Endothelial cell of umbilical vein (primary cell): ENCODE measurements around the gene AFF4.

Source experiments
- EZH2 ChIP-seq: IDR thresholded peaks from 2 replicates; pipeline ENCODE4 v1.6.1; 2012; ENCODE audit warnings: borderline replicate concordance, low read depth, mild to moderate bottlenecking, moderate library complexity, low read length, inconsistent platforms; ENCODE audit not compliant: severe bottlenecking
- MYC ChIP-seq: IDR thresholded peaks from one replicate; pipeline ENCODE4 v1.6.1; 2011; ENCODE audit warnings: mild to moderate bottlenecking, low read depth, low read length
- POLR2A ChIP-seq: IDR thresholded peaks from 2 replicates; pipeline ENCODE4 v1.6.1; 2012; ENCODE audit warnings: low read depth, mild to moderate bottlenecking, control low read depth, low read length
- POLR2AphosphoS5 ChIP-seq: IDR thresholded peaks from 2 replicates; pipeline ENCODE4 v1.6.1; 2012; ENCODE audit warnings: low read depth, mild to moderate bottlenecking, control low read depth, low read length, moderate library complexity; ENCODE audit not compliant: insufficient read depth
- TF ChIP-seq, protein P1 (sequence below), 2 donors: IDR thresholded peaks; 1 replicate in 1 of 2; 2 replicates in 1 of 2; pipeline ENCODE4 v1.5.1; 2011; ENCODE audit warnings: low read length in 2 of 2, mild to moderate bottlenecking in 2 of 2, moderate library complexity in 2 of 2, control low read depth in 1 of 2, inconsistent platforms in 1 of 2, low read depth in 1 of 2; ENCODE audit not compliant: insufficient read depth in 1 of 2; ENCODE audit errors: extremely low read depth in 1 of 2

- TF ChIP-seq, protein P1, sequence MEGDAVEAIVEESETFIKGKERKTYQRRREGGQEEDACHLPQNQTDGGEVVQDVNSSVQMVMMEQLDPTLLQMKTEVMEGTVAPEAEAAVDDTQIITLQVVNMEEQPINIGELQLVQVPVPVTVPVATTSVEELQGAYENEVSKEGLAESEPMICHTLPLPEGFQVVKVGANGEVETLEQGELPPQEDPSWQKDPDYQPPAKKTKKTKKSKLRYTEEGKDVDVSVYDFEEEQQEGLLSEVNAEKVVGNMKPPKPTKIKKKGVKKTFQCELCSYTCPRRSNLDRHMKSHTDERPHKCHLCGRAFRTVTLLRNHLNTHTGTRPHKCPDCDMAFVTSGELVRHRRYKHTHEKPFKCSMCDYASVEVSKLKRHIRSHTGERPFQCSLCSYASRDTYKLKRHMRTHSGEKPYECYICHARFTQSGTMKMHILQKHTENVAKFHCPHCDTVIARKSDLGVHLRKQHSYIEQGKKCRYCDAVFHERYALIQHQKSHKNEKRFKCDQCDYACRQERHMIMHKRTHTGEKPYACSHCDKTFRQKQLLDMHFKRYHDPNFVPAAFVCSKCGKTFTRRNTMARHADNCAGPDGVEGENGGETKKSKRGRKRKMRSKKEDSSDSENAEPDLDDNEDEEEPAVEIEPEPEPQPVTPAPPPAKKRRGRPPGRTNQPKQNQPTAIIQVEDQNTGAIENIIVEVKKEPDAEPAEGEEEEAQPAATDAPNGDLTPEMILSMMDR (IDR thresholded peaks at IDR 0.05; ENCODE audit: extremely low read depth in 1 of 2, insufficient read depth in 1 of 2, low read depth in 1 of 2, low read length in 2 of 2), result no peak
- TF ChIP-seq POLR2AphosphoS5 (peak; percentile 41), EZH2 (no peak), MYC (no peak), POLR2A (no peak)
These were observed 15.8 kb downstream of the AFF4 start for GRCh38 chr5:132947671-132948070.
